Transverse colon (tissue), 3 donors: ENCODE measurements around the gene KCNJ6.

Experiments
- CTCF ChIP-seq, 5 experiments: fragments of 200-600 bp in 3 of 5; fragments of 450-650 bp in 2 of 5; sonication (generic) in 3 of 5; IDR thresholded peaks; 1 replicate in 2 of 5; 2 replicates in 3 of 5; pipeline ENCODE4 v1.5.1; 2016 to 2017; ENCODE audit warnings: antibody characterized with exemption in 5 of 5, inconsistent platforms in 3 of 5, mild to moderate bottlenecking in 2 of 5, moderate library complexity in 1 of 5
- EP300 ChIP-seq: sonication (generic); formaldehyde crosslinking; IDR thresholded peaks from one replicate; pipeline ENCODE4 v1.6.1; 2017; ENCODE audit warnings: antibody characterized with exemption, low read depth
- POLR2A ChIP-seq: fragments of 450-650 bp; IDR thresholded peaks from one replicate; pipeline ENCODE4 v1.6.1; 2016; ENCODE audit warnings: antibody characterized with exemption, mild to moderate bottlenecking, moderate library complexity

GRCh38 chr21:37855647-37856625 lies 60.3 kb downstream of the KCNJ6 start:
- no peak for TF ChIP-seq CTCF (IDR thresholded peaks at IDR 0.05)
- TF ChIP-seq EP300: no peak
- no peak for TF ChIP-seq POLR2A
